KBM-7 (cell line): Measurements from ENCODE around the gene COMT.

Experiments used
- DNase-seq: peaks from one replicate; pipeline ENCODE4 v3.0.0-alpha.2; 2015
- in situ Hi-C: fragments of 300-500 bp; cut with MboI; formaldehyde crosslinking; loops from 2 replicates; pipeline ENCODE4 v1.14.3; 2020; ENCODE audit warnings: low sequenced_read_pairs, low pct_unique_long_range_greater_than_20kb, mixed read lengths

COMT gene

DNA sequence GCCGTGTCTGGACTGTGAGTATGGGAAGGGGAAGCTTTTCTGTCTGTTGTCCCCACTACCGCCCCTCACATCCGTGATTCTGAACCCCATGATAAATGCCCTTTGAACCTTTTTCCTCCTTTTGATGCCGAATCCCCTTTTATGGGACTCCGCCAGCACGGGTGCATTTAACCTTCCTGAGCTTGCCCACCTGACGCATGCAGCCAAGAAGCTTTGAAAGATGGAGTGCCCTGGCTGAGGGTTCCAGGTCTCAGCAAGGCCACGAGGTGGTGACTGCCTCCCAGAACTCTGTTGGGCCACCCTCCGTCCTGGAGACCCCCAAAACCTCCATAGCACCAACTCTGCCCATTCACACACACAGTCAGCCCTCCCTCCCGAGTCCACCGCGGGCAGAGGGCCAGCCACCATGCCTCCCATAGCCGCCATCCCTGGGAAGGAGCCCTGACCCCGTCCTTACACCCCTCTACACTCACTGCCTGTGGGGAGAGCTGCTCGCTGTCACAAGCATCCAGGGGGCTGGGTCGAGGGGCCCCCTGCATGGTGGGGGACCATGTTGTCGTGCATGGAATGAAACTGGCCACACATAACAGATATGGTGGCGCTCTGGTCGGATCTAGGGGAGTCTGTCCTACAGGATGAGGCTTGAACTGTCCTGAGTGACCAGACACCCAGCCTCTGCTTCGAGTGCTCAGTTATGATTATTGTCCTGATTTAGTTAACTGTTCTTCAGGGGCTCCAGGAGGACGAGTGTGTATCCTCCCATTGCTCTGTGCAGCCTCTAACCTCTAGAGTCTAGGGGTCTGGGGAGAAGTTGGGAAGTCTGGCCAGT lies 822 bp upstream of the COMT start:
- peak; percentile 26 for DNase-seq
- in situ Hi-C loops = no loop called here

DNA sequence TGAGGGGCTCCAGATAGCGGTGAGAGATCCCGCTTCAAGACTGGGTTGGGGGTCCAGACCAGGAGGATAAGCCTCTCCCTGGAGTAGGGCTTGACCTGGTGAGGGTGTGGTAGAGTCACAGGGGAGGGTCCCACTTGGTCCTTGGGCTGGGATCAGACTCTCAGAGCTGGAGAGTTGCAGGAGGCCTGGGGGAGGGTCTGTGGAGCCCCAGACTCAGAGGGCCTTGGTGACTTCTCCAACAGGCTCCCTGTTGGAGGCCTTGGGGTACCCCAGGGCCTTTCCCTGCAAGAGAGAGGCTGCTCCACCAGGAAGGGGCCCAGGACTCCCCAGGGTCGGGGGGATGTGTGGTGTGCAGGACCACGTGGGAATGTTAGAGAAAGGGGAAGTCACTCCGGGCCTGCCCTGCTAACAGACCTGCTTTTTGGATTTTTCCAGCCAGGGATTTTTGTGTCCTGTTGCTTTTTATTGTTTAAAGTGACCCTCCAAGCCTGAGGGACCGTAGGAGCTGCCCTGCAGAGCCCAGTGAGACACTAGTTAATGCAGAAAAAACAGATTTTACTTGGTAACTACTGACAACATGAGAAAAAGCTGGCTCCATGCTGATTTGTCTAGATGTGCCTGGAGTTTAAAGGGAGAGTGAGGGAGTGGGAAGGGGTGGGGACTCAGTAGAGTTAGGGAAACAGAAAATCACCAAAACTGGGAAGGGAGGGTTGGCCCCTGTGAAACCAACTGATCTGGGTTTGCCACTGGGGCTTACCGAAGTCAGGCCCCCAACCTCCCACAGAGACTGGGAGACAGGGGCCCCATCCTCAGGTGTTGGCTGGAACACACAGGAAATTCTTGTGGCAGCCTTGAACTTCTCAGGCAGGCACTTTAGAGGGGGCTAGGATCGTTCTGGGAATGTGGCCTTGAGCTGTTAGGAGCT lies 847 bp downstream of the COMT start:
- in situ Hi-C loops = no loop called here
- DNase-seq = peak; percentile 81

DNA sequence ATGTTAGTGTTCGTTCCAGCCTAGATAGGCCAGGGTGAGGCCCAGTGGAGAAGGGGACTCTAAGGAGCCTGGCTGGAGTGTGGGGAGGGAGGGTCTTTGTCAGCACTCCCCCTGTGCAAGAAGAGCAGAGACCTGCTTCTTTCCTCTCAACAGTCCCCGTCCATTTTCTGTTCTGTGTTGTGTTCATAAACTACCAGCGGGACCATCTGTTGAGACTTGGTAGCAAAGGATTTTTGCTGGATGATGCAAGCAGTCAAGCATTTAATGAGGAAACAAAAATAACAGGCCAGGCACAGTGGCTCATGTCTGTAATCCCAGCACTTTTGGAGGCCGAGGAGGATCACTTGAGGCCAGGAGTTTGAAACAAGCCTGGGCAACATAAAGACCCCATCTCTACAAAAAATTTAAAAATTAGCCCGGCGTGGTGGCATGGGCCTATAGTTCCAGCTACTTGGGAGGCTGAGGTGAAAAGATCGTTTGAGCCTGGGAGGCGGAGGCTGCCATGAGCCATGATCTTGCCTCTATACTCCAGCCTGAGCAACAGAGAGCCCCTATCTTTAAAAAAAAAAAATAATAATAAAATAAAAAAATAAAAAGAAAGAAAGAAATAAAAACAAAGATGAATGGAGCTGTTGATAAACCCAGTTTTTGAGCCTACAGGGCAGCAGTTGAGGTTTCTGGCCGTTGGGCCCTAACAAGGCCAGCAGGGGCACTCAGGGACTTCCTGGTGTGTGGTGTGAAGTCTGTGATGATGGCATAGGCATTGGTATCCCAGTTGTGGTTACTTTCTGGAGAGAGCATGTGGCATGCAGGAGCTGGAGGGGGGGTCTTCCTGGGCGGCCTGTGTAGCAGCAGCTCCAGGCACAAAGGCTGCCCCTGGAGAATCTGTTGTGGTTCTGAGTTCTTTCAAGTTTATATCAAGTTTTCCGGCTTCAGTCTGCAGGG lies 1.8 kb downstream of the COMT start:
- peak; percentile 82 for DNase-seq
- in situ Hi-C loops = no loop called here

DNA sequence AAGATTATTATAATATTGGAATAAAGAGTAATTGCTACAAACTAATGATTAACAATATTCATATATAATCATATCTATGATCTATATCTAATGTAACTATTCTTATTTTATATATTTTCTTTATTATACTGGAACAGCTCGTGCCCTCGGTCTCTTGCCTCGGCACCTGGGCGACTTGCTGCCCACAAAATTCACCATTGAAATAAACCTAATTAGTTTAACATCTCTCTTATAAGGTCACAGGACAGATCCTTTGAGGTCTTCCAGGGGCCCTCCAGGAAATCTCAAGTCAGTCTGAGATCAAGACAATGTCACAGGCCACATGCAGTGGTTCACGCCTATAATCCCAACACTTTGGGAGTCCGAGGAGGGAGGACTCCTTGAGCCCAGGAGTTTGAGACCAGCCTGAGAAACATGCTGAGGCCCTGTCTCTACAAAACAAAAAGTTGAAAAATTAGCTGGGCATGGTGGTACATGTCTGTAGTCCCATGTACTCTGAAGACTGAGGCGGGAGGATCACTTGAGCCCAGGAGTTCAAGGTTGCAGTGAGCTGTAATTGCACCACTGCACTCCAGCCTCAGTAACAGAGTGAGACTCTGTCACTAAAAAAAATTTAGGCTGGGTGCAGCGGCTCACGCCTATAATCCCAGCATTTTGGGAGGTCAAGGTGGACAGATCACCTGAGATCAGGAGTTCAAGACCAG lies 6.6 kb downstream of the COMT start:
- in situ Hi-C loops = no loop called here
- DNase-seq = no peak

DNA sequence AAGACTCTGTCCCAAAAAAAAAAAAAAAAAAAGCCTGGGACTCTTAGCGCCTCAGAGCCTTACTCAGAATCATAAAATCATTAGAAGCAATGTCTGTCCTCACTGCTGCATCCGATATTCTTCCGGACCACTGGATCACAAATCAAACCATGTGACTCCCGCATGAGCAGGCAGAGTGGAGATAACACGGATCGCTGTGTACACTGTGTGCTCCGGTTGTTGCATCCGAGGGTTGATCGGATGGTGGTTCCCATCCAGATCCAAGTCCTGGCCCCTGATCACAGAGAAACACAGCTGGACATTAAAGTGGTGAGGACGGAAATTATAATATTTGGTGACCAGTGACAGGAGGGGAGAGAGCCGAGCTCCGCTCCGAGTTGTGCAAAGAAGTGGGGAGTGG lies 9.8 kb downstream of the COMT start:
- no peak for DNase-seq
- in situ Hi-C loops = no loop called here

DNA sequence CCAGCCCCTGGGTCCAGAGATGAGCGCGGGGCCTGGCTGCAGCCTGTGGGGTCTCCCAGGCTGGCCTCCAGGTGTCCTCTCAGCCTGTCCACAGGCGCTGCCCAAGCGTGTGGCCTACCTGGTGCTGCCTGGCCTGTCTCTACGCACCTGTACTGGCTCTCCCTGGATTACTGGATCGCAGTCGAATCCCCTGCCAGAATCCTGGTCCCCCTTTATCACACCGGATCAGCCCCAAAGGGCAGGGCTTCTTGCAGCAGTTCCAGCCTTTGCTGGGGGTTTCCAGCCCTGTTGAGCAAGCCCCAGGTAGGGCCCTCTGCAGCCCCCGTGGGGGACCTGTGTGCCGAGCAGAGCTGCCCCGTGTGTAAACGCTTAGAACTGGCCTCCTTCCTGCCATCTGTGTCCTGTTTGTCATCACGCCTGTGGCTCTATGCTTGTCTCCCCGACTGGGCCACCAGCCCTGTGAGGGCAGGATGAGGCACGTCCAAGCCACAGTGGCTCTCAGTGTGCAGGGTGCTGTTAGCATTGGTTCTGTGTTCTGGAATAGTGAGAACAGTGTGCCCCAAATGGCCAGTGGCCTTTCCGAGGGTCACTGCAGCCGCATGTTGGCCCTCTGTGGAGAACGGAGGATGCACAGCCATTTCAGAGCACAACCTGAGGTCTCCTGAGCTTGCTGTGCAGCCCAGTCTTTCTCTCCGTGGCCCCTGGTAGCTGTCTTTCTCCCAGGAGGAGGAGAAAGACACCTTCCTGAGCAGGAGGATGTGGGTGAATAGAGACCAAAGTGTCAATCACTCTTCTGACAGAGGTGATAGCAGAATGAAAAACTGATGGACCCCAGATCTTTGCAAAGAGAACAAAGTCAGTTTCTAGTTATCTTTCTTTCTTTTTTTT lies 13.9 kb downstream of the COMT start:
- in situ Hi-C loops = no loop called here
- DNase-seq = no peak

DNA sequence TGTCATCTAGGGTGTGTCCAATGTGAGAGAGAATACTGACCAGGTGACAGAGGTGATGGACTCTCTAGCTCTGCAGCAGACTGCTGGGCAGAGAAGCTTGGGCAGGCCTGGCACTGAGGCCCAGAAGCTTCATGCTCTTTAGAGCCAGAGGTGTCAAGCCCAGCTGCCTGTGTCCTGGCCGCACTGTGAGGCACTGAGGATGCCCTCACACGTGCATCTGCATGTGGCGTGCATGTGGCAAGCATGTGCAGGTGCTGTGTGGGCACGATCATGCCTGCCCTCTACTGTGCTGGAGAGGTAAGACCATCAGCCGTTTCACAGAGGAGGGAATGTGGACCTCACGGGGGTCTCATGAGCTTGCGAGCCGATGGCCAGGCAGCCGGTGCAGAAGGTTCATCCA lies 15.9 kb downstream of the COMT start:
- in situ Hi-C loops = no loop called here
- no peak for DNase-seq

DNA sequence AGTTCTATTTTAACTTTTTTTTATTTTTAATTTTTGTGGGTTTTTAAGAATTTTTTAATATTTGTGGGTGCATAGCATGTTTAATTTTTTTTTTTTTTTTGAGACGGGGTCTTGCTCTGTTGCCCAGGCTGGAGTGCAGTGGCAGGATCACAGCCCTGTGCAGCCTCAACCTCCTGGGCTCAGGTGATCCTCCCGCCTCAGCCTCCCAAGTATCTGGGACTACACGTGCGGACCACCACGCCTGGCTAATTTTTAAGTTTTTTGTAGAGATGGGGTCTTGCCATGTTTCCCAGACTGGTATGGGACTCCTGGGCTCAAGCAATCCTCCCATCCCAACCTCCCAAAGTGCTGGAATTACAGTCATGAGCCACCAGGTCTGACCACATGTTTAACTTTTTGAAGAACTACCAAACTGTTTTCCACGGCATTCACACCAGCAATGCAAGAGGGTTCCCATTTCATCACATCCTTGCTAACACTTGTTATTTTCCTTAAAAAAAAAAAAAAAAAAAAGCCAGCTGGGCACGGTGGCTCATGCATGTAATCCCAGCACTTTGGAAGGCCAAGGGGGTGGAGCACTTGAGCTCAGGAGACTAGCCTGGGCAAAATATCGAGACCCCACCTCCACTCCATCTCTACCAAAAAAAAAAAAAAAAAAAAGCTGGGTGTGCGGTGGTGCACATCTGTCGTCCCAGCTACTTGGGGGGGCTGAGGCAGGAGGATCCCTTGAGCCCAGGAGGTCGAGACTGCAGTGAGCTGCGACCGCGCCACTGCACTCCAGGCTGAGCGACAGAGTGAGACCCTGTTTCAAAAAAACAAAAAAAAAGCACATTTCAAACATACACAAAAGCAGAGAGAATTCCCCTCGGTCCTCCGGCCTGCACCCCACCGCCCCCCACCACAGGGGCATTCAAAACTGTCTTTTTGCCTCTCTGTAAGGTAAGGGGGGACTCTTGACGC lies 16.8 kb downstream of the COMT start:
- in situ Hi-C loops = no loop called here
- no peak for DNase-seq

DNA sequence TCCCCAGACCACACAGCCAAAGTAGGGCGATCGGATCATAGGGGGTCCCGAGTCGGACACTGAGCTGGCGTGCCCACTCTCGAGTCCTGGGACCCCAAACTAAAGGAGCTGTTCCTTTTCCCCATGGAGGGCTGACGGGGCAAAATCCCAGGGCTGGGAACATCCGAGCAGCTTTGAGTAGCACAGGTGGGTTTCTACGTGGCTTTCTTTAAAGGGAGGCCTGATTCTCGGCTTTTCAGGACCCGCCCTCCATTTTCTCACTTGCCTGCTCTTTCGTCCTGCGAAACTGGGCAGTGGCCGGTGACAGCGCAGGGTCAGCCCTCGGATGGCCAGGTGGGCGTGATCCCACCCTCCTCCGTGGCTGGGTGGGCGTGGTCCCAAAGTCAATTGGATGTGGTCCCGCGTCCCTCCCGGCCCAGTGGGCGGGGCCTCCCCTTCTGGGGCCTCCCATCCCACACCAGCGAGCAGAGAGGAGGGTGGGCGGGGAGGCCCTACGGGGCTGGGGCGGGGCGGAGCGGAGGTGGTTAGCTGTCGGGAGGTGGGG lies 17.5 kb downstream of the COMT start:
- no peak for DNase-seq

DNA sequence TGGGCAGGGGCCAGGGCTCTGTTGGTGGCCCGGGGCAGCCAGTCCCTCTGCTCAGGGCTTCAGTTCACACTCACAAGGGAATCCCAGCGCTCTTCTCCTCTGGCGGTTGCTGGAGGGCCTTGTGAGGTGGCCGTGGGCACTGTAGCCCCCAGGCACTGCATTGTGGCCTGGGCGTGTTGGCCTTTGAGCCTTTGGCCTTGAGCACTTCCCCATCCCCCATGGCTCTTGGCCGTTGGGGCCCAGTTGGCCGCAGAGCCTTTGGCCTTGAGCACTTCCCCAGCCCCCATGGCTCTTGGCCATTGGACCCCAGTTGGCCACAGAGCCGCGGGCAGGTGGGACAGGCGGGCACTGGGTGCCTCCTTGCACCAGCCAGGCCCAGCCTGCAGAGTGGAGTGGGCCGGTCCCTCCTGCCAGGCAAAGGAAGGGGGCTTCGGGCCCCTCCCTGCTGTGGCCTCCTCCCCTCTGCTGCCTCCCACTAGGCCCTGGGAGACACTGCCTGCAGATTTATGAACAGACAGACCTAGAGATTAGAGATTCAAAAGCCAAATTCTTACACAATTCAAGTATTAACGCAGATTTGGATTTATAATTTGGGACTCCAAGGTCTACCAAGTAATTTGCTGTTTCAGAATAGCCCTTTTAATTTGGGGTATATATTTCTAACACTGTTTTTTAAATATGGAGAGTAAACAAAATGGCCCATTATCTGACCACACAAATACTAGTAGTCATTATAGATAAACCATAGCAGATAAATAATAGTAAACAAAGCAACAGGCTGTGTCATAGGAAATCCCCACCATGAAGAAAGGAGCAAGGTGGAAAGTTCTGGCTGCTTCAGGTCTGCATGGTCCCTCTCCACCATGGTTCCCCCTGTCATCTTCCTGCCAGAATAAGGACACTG lies 18.3 kb downstream of the COMT start:
- no peak for DNase-seq
- in situ Hi-C loops = no loop called here

More for the DNA sequence above, 17.5 kb downstream of the COMT start:
- in situ Hi-C loops = no loop called here

DNA sequence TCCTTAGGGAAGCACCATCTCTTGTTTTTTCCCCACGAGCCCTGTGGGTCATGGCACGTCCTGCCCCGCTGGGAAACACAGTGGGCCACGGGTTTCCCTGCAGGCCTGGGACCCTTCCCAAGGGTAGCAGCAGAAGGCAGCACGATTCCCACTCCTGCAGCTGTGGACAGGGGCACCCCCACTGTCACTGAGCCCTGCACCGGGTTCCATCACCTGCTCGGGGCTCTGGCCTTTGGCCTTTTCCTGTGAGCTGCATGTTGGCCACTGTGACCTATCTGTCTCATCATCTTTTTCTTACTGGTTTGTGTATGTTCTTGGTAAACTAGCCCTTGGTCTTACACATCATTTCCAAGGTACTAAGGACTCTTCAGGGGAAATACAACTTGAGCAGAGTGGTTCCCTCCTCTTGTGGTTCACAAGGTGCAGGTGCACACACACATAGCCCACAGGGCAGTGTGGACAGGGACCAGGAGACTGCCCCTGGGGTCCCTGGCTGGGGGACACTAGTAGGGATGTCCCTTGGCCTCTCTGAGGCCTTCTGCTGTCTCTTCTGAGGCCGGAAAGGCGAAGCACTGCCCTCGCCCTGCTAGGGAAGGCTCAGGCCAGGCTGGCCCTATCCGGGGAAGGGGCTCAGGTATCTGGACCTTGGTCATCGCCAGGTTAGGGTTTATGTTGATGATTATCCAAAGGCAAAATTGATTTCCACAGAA lies 19.1 kb downstream of the COMT start:
- DNase-seq = no peak
- in situ Hi-C loops = no loop called here

DNA sequence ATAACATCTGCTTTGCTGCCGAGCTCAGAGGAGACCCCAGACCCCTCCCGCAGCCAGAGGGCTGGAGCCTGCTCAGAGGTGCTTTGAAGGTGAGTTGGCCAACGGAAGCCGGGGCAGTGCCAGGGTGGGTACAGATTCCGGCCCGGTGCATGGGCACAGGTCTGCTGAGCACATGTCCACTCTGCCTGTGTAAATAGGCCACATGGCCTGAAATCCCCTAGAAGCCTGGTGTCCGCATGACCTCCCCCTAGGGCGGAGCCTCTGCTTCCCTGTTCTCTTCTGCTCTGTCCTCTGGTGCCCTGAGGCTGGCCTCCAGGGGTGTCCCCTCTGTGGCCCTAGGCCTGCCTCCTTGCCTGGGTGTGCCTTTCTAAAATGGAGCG lies 19.6 kb downstream of the COMT start:
- no peak for DNase-seq
- in situ Hi-C loops = no loop called here

DNA sequence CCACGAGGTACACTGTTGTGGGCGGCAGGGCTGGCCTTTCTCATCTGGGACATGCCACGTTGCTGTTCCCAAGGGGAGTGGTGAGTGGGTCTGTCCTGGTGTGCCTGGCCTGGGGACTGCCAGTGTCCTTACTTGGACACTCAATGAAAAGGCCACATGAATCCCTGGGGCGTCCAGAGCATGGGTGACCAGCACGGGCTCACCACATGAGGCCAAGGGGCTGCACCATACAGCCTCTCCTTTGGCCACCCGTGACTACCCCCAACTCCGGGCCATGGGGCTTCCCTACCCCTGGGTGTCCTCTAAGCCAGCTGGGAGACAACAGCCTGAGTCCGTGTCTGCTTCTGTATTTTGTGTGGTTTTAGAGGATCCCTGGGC lies 20.3 kb downstream of the COMT start:
- in situ Hi-C loops = no loop called here
- no peak for DNase-seq

DNA sequence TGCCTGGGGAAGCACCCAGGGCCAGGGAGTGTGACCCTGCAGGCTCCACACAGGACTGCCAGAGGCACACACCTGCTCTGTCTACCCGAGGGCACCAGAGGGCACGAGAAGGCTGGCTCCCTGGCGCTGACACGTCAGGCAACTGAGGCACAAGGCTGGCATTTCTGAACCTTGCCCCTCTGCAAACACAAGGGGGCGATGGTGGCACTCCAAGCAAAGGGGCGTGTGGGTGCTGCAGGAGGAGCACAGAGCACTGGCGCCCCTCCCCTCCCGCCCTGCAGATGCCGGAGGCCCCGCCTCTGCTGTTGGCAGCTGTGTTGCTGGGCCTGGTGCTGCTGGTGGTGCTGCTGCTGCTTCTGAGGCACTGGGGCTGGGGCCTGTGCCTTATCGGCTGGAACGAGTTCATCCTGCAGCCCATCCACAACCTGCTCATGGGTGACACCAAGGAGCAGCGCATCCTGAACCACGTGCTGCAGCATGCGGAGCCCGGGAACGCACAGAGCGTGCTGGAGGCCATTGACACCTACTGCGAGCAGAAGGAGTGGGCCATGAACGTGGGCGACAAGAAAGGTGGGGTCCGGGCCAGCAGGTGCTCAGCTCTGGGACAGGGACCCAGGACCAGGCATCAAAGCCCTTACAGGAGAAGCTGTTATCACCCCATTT lies 20.8 kb downstream of the COMT start:
- in situ Hi-C loops = no loop called here
- DNase-seq = peak; percentile 50
